Fibroblast of lung (primary cell): ENCODE results near the gene FAM167B. TPM values are rescaled to one million over a fixed set of nuclear protein-coding genes. Genes with fewer than 3 reads are reported as not detected.

Experiments
- DNase-seq, 2 donors: peaks; one replicate each; pipeline versions ENCODE4 v3.0.0 to v3.0.0-alpha.2; 2010; ENCODE audit warnings: low read depth in 2 of 2
- H2AFZ ChIP-seq: 2 replicates; pipeline ENCODE4 v1.5.1; 2012; ENCODE audit warnings: low read length, control low read depth, inconsistent platforms
- H3K27ac ChIP-seq: 2 replicates; pipeline ENCODE4 v1.5.1; 2011; ENCODE audit warnings: low read length, control low read depth; ENCODE audit not compliant: insufficient read depth
- H3K27me3 ChIP-seq: 2 replicates; pipeline ENCODE4 v1.5.1; 2011; ENCODE audit warnings: mild to moderate bottlenecking, low read length; ENCODE audit not compliant: control insufficient read depth, insufficient read depth
- H3K36me3 ChIP-seq: 2 replicates; pipeline ENCODE4 v1.5.1; 2011; ENCODE audit warnings: low read length; ENCODE audit not compliant: control insufficient read depth, insufficient read depth
- H3K4me1 ChIP-seq: 2 replicates; pipeline ENCODE4 v1.5.1; 2011; ENCODE audit warnings: low read length; ENCODE audit not compliant: control insufficient read depth, insufficient read depth; ENCODE audit errors: extremely low read depth
- H3K4me2 ChIP-seq: 2 replicates; pipeline ENCODE4 v1.5.1; 2011; ENCODE audit warnings: low read length, control low read depth; ENCODE audit not compliant: insufficient read depth; ENCODE audit errors: extremely low read depth
- H3K4me3 ChIP-seq, 4 experiments: fragments of 200-600 bp in 1 of 4; sonication (generic) in 1 of 4; replicated peaks in 1 of 4; 2 replicates each; pipeline ENCODE4 v1.5.1; 2011 to 2016; ENCODE audit warnings: low read length in 4 of 4, low read depth in 3 of 4, mild to moderate bottlenecking in 3 of 4, control low read depth in 2 of 4, inconsistent platforms in 1 of 4, mixed read lengths in 1 of 4; ENCODE audit not compliant: insufficient read depth in 1 of 4; ENCODE audit errors: control extremely low read depth in 1 of 4
- H3K79me2 ChIP-seq: 2 replicates; pipeline ENCODE4 v1.5.1; 2012; ENCODE audit warnings: mild to moderate bottlenecking, low read length, inconsistent platforms; ENCODE audit not compliant: control insufficient read depth, insufficient read depth
- H3K9ac ChIP-seq: 2 replicates; pipeline ENCODE4 v1.5.1; 2011; ENCODE audit warnings: mild to moderate bottlenecking, low read length, control low read depth; ENCODE audit not compliant: insufficient read depth
- H3K9me3 ChIP-seq: 2 replicates; pipeline ENCODE4 v1.5.1; 2012; ENCODE audit warnings: low read depth, low read length; ENCODE audit not compliant: control insufficient read depth, insufficient read depth
- H4K20me1 ChIP-seq: 2 replicates; pipeline ENCODE4 v1.5.1; 2011; ENCODE audit warnings: low read length; ENCODE audit not compliant: control insufficient read depth, insufficient read depth; ENCODE audit errors: extremely low read depth
- EZH2 ChIP-seq: IDR thresholded peaks from 2 replicates; pipeline ENCODE4 v1.5.1; 2012; ENCODE audit warnings: low read length, control low read depth, mild to moderate bottlenecking; ENCODE audit errors: missing control alignments
- polyA plus RNA-seq, 2 donors: library from polyadenylated mRNA; depleted of rRNA in 1 of 2; stranded (reverse) in 1 of 2; unstranded in 1 of 2; fragments of >200 nt; gene quantifications; 2 replicates each; pipeline ENCODE4 v1.2.1, GENCODE V29; 2011 to 2012; ENCODE audit warnings: missing spikeins in 1 of 2
- total RNA-seq: library from RNA; depleted of rRNA; stranded (reverse); fragments of >200 nt; gene quantifications from 2 replicates; pipeline ENCODE4 v1.2.1, GENCODE V29; 2014
- TF ChIP-seq, protein P1 (sequence below), 2 donors: IDR thresholded peaks in 1 of 2; conservative IDR thresholded peaks in 1 of 2; 1 replicate in 1 of 2; 2 replicates in 1 of 2; pipeline ENCODE4 v1.5.1; 2011 to 2012; ENCODE audit warnings: low read length in 2 of 2, control low read depth in 1 of 2, inconsistent platforms in 1 of 2, low read depth in 1 of 2, mild to moderate bottlenecking in 1 of 2

Gene FAM167B
- total and polyA plus RNA-seq, 2 donors (not counting 1 experiment from before 2014, with no cell fraction given), result 1.3 to 2.1 TPM

DNA sequence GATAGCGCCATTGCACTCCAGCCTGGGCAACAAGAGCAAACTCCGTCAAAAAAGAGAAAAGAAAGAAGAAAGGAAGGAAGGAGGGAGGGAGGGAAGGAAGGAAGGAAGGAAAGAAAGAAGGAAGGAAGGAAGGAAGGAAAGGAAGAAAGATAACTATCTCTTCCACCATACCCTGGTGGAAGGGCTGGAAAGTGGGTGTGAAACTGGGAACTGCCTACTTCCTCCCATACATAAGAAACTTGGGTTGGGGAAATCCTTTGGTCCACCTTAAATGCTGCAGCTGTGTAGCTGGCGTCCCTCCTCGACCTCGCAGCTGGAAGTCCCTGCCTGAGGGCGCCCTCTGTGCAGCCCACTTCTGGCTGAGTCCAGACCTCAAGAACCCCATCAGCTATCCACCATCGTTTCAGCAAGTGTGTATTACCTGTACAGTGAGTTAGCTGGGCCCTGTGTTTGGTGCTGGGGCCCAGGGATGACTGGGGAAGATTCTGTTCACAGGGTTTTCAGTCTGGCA, 4.6 kb upstream of the FAM167B start:
- TF ChIP-seq, protein P1, sequence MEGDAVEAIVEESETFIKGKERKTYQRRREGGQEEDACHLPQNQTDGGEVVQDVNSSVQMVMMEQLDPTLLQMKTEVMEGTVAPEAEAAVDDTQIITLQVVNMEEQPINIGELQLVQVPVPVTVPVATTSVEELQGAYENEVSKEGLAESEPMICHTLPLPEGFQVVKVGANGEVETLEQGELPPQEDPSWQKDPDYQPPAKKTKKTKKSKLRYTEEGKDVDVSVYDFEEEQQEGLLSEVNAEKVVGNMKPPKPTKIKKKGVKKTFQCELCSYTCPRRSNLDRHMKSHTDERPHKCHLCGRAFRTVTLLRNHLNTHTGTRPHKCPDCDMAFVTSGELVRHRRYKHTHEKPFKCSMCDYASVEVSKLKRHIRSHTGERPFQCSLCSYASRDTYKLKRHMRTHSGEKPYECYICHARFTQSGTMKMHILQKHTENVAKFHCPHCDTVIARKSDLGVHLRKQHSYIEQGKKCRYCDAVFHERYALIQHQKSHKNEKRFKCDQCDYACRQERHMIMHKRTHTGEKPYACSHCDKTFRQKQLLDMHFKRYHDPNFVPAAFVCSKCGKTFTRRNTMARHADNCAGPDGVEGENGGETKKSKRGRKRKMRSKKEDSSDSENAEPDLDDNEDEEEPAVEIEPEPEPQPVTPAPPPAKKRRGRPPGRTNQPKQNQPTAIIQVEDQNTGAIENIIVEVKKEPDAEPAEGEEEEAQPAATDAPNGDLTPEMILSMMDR (conservative IDR thresholded peaks at IDR 0.05 in 1 of 2, IDR thresholded peaks at IDR 0.05 in 1 of 2; ENCODE audit: low read depth in 1 of 2, low read length in 2 of 2), result no peak
- no peak for TF ChIP-seq EZH2
- H3K27ac ChIP-seq, result no peak overlapping the region
- peak overlapping the region; percentile 26 for H2AFZ ChIP-seq
- peaks cover 14% of the 10 kb centered on the region for H3K4me1 ChIP-seq
- peak overlapping the region in 1 of 4 experiments; percentile 44 for H3K4me3 ChIP-seq
- no peaks in the 10 kb centered on the region for H3K27me3 ChIP-seq
- H3K79me2 ChIP-seq, result no peaks in the 10 kb centered on the region
- no peak overlapping the region for H3K9ac ChIP-seq
- H4K20me1 ChIP-seq, result no peaks in the 10 kb centered on the region
- peak in 1 of 2 donors; percentile 43 for DNase-seq
- H3K36me3 ChIP-seq, result peaks cover 5% of the 10 kb centered on the region
- peak overlapping the region; percentile 76 for H3K4me2 ChIP-seq
- no peaks in the 10 kb centered on the region for H3K9me3 ChIP-seq

DNA sequence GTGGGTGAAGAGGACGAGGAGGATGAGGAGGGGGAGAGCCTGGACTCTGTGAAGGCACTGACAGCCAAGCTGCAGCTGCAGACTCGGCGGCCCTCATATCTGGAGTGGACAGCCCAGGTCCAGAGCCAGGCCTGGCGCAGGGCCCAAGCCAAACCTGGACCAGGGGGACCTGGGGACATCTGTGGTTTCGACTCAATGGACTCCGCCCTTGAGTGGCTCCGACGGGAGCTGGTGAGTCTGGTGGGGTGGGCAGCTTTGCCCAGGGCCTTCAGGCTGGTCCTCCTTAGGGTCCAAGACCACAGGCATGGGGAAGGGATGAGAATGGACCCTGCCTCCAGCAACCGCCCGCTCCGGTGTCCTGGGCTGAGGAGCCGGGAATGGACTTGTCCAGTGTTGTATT, 430 bp downstream of the FAM167B start:
- Histone ChIP-seq H3K27ac (peak overlapping the region; percentile 64), H2AFZ (no peak overlapping the region), H3K27me3 (no peaks in the 10 kb centered on the region), H3K4me1 (peaks cover 15% of the 10 kb centered on the region), H3K4me3 (no peak overlapping the region), H3K36me3 (no peaks in the 10 kb centered on the region), H3K9me3 (no peaks in the 10 kb centered on the region), H4K20me1 (no peaks in the 10 kb centered on the region), H3K79me2 (no peaks in the 10 kb centered on the region), H3K4me2 (no peak overlapping the region), H3K9ac (no peak overlapping the region)
- DNase-seq, result no peak
- TF ChIP-seq EZH2, result no peak
- TF ChIP-seq, protein P1 (conservative IDR thresholded peaks at IDR 0.05 in 1 of 2, IDR thresholded peaks at IDR 0.05 in 1 of 2; ENCODE audit: low read depth in 1 of 2, low read length in 2 of 2), result no peak

DNA sequence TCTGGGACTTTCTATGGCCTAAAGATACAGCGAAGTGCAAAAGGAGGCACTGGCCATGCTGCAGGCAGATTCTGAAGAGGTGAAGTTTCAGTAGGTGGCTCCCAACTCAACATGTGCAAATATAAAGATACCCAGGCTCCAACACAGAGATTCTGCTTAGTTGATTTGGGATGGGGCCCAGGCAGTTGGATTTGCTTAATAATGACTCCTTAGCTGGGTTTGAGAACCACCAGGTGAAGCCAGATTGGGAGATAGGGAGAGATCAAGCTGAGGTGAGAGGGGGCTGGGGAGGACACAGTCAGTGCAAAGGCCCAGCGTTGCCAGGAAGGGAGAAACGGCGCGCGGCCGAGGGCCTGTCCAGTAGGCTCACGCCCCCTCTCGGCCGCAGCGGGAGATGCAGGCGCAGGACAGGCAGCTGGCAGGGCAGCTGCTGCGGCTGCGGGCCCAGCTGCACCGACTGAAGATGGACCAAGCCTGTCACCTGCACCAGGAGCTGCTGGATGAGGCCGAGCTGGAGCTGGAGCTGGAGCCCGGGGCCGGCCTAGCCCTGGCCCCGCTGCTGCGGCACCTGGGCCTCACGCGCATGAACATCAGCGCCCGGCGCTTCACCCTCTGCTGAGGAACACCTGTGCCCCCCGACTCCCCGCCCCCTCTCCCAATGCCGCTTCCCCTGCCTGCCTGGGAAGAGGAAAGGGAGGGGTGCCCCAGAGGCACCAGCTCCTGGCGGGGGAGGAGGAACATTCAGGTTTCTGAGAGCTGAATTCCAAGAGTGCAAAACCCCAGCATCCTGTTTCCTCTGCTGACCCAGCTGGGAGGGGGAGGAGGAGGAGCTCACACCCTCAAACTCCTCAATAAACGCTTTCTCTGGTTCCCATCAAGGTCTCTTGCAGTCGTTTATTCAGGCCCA, 1.2 kb downstream of the FAM167B start:
- Histone ChIP-seq H3K27me3 (no peaks in the 10 kb centered on the region), H3K9me3 (no peaks in the 10 kb centered on the region), H4K20me1 (no peaks in the 10 kb centered on the region), H3K4me1 (peaks cover 13% of the 10 kb centered on the region), H3K36me3 (no peaks in the 10 kb centered on the region), H3K9ac (no peak overlapping the region), H3K79me2 (no peaks in the 10 kb centered on the region), H3K4me3 (no peak overlapping the region), H3K4me2 (peak overlapping the region; percentile 10), H3K27ac (peak overlapping the region; percentile 64), H2AFZ (no peak overlapping the region)
- TF ChIP-seq, protein P1 (conservative IDR thresholded peaks at IDR 0.05 in 1 of 2, IDR thresholded peaks at IDR 0.05 in 1 of 2; ENCODE audit: low read depth in 1 of 2, low read length in 2 of 2), result peak; percentile 71 to 73
- TF ChIP-seq EZH2, result no peak
- DNase-seq, result peak; percentile 52 to 60
